ENCODE measurements around the gene ZNF610. TPM values are rescaled to one million over a fixed set of nuclear protein-coding genes. Genes with fewer than 3 reads are reported as not detected.
A peak's percentile ranks its signal among the peaks of the same experiment; 100 is the strongest.
"Not testable (repeated sequence)": the region's sequence is repeated elsewhere in the genome, so short reads cannot be mapped to it uniquely, and the experiment has no call there.

ZNF610 gene
- total and polyA plus RNA-seq, 4 donors = 0.96 to 9.4 (median 1.4) TPM

- TF ChIP-seq CTCF (IDR thresholded peaks at IDR 0.05; ENCODE audit: control extremely low read depth, extremely low read depth) = no peak
- WGBS, 2 donors = 3% methylated on average over 9 of the region's 9 CpGs
- Histone ChIP-seq H3K4me3 (peak overlapping the region; percentile 73), H3K36me3 (ENCODE audit: control insufficient read depth in 4 of 4, insufficient read depth in 4 of 4, low read length in 4 of 4) (peaks cover 0 to 2% (median 0%) of the 10 kb centered on the region in 4 donors), H3K27ac (ENCODE audit: low read depth in 1 of 2, low read length in 1 of 2) (peak overlapping the region; percentile 79 to 92), H3K4me1 (ENCODE audit: control insufficient read depth in 5 of 5, insufficient read depth in 5 of 5, low read length in 5 of 5) (peaks cover 0 to 9% (median 2%) of the 10 kb centered on the region in 5 donors), H3K27me3 (ENCODE audit: control insufficient read depth in 3 of 3, insufficient read depth in 3 of 3, low read length in 2 of 3) (no peaks in the 10 kb centered on the region), H3K9me3 (ENCODE audit: control insufficient read depth in 4 of 4, insufficient read depth in 3 of 4, low read length in 3 of 4) (peaks cover 0 to 27% (median 11%) of the 10 kb centered on the region in 4 donors), H3K9ac (ENCODE audit: insufficient read depth in 1 of 2, low read length in 2 of 2) (peak overlapping the region; percentile 89 to 90)
- DNase-seq (peak; percentile 24 to 48 (median 33)), ATAC-seq (ENCODE audit: insufficient read depth, low FRiP score) (no peak)
Measured at GRCh38 chr19:52336791-52337381, 843 bp downstream of the ZNF610 start.

- not testable (repeated sequence) for H3K9ac ChIP-seq (ENCODE audit: insufficient read depth in 1 of 2, low read length in 2 of 2); H3K4me3 ChIP-seq; H3K4me1 ChIP-seq (ENCODE audit: control insufficient read depth in 5 of 5, insufficient read depth in 5 of 5, low read length in 5 of 5); H3K27me3 ChIP-seq (ENCODE audit: control insufficient read depth in 3 of 3, insufficient read depth in 3 of 3, low read length in 2 of 3); DNase-seq; H3K27ac ChIP-seq (ENCODE audit: low read depth in 1 of 2, low read length in 1 of 2); ATAC-seq (ENCODE audit: insufficient read depth, low FRiP score); H3K36me3 ChIP-seq (ENCODE audit: control insufficient read depth in 4 of 4, insufficient read depth in 4 of 4, low read length in 4 of 4)
- 86 to 89% methylated on average over 3 of the region's 3 CpGs for WGBS, 2 donors
- H3K9me3 ChIP-seq (ENCODE audit: control insufficient read depth in 4 of 4, insufficient read depth in 3 of 4, low read length in 3 of 4) = peaks cover 0 to 27% (median 2%) of the 10 kb centered on the region in 4 donors
Measured at GRCh38 chr19:52339022-52339421, 3.0 kb downstream of the ZNF610 start.

- Histone ChIP-seq H3K9ac (ENCODE audit: insufficient read depth in 1 of 2, low read length in 2 of 2) (no peak overlapping the region), H3K27me3 (ENCODE audit: control insufficient read depth in 3 of 3, insufficient read depth in 3 of 3, low read length in 2 of 3) (no peaks in the 10 kb centered on the region), H3K4me3 (no peak overlapping the region), H3K36me3 (ENCODE audit: control insufficient read depth in 4 of 4, insufficient read depth in 4 of 4, low read length in 4 of 4) (peaks cover 3 to 11% (median 6%) of the 10 kb centered on the region in 4 donors), H3K27ac (ENCODE audit: low read depth in 1 of 2, low read length in 1 of 2) (no peak overlapping the region), H3K9me3 (ENCODE audit: control insufficient read depth in 4 of 4, insufficient read depth in 3 of 4, low read length in 3 of 4) (peaks cover 0 to 17% (median 0%) of the 10 kb centered on the region in 4 donors), H3K4me1 (ENCODE audit: control insufficient read depth in 5 of 5, insufficient read depth in 5 of 5, low read length in 5 of 5) (peaks cover 0 to 2% (median 0%) of the 10 kb centered on the region in 5 donors)
- ATAC-seq (ENCODE audit: insufficient read depth, low FRiP score) (no peak), DNase-seq (peak; percentile 67 to 80 (median 69))
- peak; percentile 24 for TF ChIP-seq CTCF (IDR thresholded peaks at IDR 0.05; ENCODE audit: control extremely low read depth, extremely low read depth)
- WGBS, 2 donors = 27 to 29% methylated on average over 8 of the region's 8 CpGs
Measured at GRCh38 chr19:52343548-52343947, 7.5 kb downstream of the ZNF610 start.

- ATAC-seq (ENCODE audit: insufficient read depth, low FRiP score) (no peak), DNase-seq (no peak)
- peaks cover 0 to 19% (median 0%) of the 10 kb centered on the region in 4 donors for H3K9me3 ChIP-seq (ENCODE audit: control insufficient read depth in 4 of 4, insufficient read depth in 3 of 4, low read length in 3 of 4)
- H3K4me1 ChIP-seq (ENCODE audit: control insufficient read depth in 5 of 5, insufficient read depth in 5 of 5, low read length in 5 of 5) = peaks cover 0 to 2% (median 0%) of the 10 kb centered on the region in 5 donors
- no peak for TF ChIP-seq CTCF (IDR thresholded peaks at IDR 0.05; ENCODE audit: control extremely low read depth, extremely low read depth)
- H3K4me3 ChIP-seq = no peak overlapping the region
- WGBS, 2 donors = 87 to 93% methylated on average over 6 of the region's 6 CpGs
- no peak overlapping the region for H3K9ac ChIP-seq (ENCODE audit: insufficient read depth in 1 of 2, low read length in 2 of 2)
- no peak overlapping the region for H3K27ac ChIP-seq (ENCODE audit: low read depth in 1 of 2, low read length in 1 of 2)
- H3K27me3 ChIP-seq (ENCODE audit: control insufficient read depth in 3 of 3, insufficient read depth in 3 of 3, low read length in 2 of 3) = no peaks in the 10 kb centered on the region
- H3K36me3 ChIP-seq (ENCODE audit: control insufficient read depth in 4 of 4, insufficient read depth in 4 of 4, low read length in 4 of 4) = peaks cover 7 to 22% (median 13%) of the 10 kb centered on the region in 4 donors
Measured at GRCh38 chr19:52345162-52345561, 9.1 kb downstream of the ZNF610 start.

All from lung (tissue), 12 donors.